ENCODE results near the gene SPEF2.

Gene SPEF2

GRCh38 chr5:35828082-35828598, 210.5 kb downstream of the SPEF2 start:
- no peak for DNase-seq (ENCODE audit: extremely low read depth, low read depth)
- TF ChIP-seq CTCF (IDR thresholded peaks at IDR 0.05; ENCODE audit: low read depth, low read length, missing control alignments), result no peak
- no peak overlapping the region for H3K4me3 ChIP-seq (replicated peaks; ENCODE audit: low read depth, low read length)

- no peak for TF ChIP-seq CTCF (IDR thresholded peaks at IDR 0.05; ENCODE audit: low read depth, low read length, missing control alignments)
- H3K4me3 ChIP-seq (replicated peaks; ENCODE audit: low read depth, low read length), result no peak overlapping the region
- DNase-seq (ENCODE audit: extremely low read depth, low read depth), result no peak
Observed at GRCh38 chr5:35830587-35830986, 212.9 kb downstream of the SPEF2 start.

GRCh38 chr5:35832762-35833161, 215.1 kb downstream of the SPEF2 start:
- no peak overlapping the region for H3K4me3 ChIP-seq (replicated peaks; ENCODE audit: low read depth, low read length)
- no peak for TF ChIP-seq CTCF (IDR thresholded peaks at IDR 0.05; ENCODE audit: low read depth, low read length, missing control alignments)
- no peak for DNase-seq (ENCODE audit: extremely low read depth, low read depth)

- H3K4me3 ChIP-seq (replicated peaks; ENCODE audit: low read depth, low read length), result no peak overlapping the region
- DNase-seq (ENCODE audit: extremely low read depth, low read depth), result no peak
- no peak for TF ChIP-seq CTCF (IDR thresholded peaks at IDR 0.05; ENCODE audit: low read depth, low read length, missing control alignments)
Observed at GRCh38 chr5:35833224-35833623, 215.6 kb downstream of the SPEF2 start.

GRCh38 chr5:35835796-35836742, 218.4 kb downstream of the SPEF2 start:
- no peak for TF ChIP-seq CTCF (IDR thresholded peaks at IDR 0.05; ENCODE audit: low read depth, low read length, missing control alignments)
- no peak overlapping the region for H3K4me3 ChIP-seq (replicated peaks; ENCODE audit: low read depth, low read length)
- DNase-seq (ENCODE audit: extremely low read depth, low read depth), result no peak

- no peak for DNase-seq (ENCODE audit: extremely low read depth, low read depth)
- no peak overlapping the region for H3K4me3 ChIP-seq (replicated peaks; ENCODE audit: low read depth, low read length)
- TF ChIP-seq CTCF (IDR thresholded peaks at IDR 0.05; ENCODE audit: low read depth, low read length, missing control alignments), result no peak
Observed at GRCh38 chr5:35838370-35839042, 220.8 kb downstream of the SPEF2 start.
